Right lobe of liver (tissue), 6 donors: ENCODE data around the gene ANKDD1A. TPM values are rescaled to one million over a fixed set of nuclear protein-coding genes. Genes with fewer than 3 reads are reported as not detected.

Experiments
- ATAC-seq, 4 donors: fragments of 200-7000 bp; cut with Tn5 transposase; one replicate each; pipeline ENCODE4 v1.9.1; 2020; ENCODE audit warnings: mild to moderate bottlenecking in 4 of 4, moderate library complexity in 4 of 4
- DNase-seq, 3 donors: peaks; one replicate each; pipeline ENCODE4 v3.0.0-alpha.2; 2020
- H3K27ac ChIP-seq, 3 donors: fragments of 200-600 bp; one replicate each; pipeline ENCODE4 v1.8.0; 2022
- H3K27me3 ChIP-seq, 2 donors: fragments of 200-600 bp; one replicate each; pipeline ENCODE4 v1.8.0; 2022
- H3K36me3 ChIP-seq, 4 donors: fragments of 200-600 bp; sonication (generic) in 1 of 4; one replicate each; pipeline versions ENCODE4 v1.5.1 to v1.8.0; 2017 to 2022; ENCODE audit warnings: control low read depth in 1 of 4
- H3K4me1 ChIP-seq, 4 donors: fragments of 200-600 bp; sonication (generic) in 1 of 4; one replicate each; pipeline versions ENCODE4 v1.5.1 to v1.8.0; 2017 to 2022; ENCODE audit warnings: control low read depth in 1 of 4
- H3K4me3 ChIP-seq, 3 donors: fragments of 200-600 bp; one replicate each; pipeline ENCODE4 v1.8.0; 2022
- H3K9me3 ChIP-seq, 4 donors: fragments of 200-600 bp; sonication (generic) in 1 of 4; one replicate each; pipeline versions ENCODE4 v1.5.1 to v1.8.0; 2017 to 2022; ENCODE audit warnings: control low read depth in 1 of 4
- POLR2A ChIP-seq: fragments of 450-650 bp; IDR thresholded peaks from one replicate; pipeline ENCODE4 v1.6.1; 2017; ENCODE audit warnings: antibody characterized with exemption, mild to moderate bottlenecking
- whole genome bisulfite sequencing: methylation state at CpG from one replicate; pipeline ENCODE4 v1.1.6; 2018; ENCODE audit warnings: low coverage, low lambda C conversion rate; ENCODE audit not compliant: insufficient coverage; ENCODE audit errors: missing lambda C conversion rate; 5-methylcytosine and 5-hydroxymethylcytosine counted together
- intact Hi-C, 2 donors: fragments of 100-400 bp; cut with DNase I; formaldehyde crosslinking; loops; one replicate each; pipeline versions ENCODE4 v1.11.2 to v1.14.1; 2022
- total RNA-seq, 6 experiments: library from RNA; depleted of rRNA in 2 of 6; stranded (reverse); fragments of >200 nt in 2 of 6; fragmentation: NEBNext Ultra II Directional in 3 of 6; extraction: Animal tissue kit (Norgen Biotek cat#: 25700) in 3 of 6; gene quantifications; one replicate each; pipeline versions ENCODE4 v1.1.0 to v1.2.4, GENCODE V29; 2016 to 2023
- TF ChIP-seq, protein P1 (sequence below), 4 donors: fragments of 200-600 bp in 3 of 4; fragments of 450-650 bp in 1 of 4; IDR thresholded peaks; one replicate each; pipeline versions ENCODE4 v1.5.1 to v1.8.0; 2016 to 2022; ENCODE audit warnings: antibody characterized with exemption in 4 of 4, mild to moderate bottlenecking in 2 of 4
- donor health status: DM: no; HTN: yes; CAD: no.
- donor health status: DM: no; HTN: no; CAD: no.
- donor health status: DM: no; HTN: no; CAD: no.
- donor health status: DM: no; HTN: yes; CAD: no.
- donor health status: DM: no; HTN: yes; CAD: no.

ANKDD1A gene
- total RNA-seq, 6 experiments from 2014 or later, result 0.29 to 1.1 (median 0.47) TPM

DNA sequence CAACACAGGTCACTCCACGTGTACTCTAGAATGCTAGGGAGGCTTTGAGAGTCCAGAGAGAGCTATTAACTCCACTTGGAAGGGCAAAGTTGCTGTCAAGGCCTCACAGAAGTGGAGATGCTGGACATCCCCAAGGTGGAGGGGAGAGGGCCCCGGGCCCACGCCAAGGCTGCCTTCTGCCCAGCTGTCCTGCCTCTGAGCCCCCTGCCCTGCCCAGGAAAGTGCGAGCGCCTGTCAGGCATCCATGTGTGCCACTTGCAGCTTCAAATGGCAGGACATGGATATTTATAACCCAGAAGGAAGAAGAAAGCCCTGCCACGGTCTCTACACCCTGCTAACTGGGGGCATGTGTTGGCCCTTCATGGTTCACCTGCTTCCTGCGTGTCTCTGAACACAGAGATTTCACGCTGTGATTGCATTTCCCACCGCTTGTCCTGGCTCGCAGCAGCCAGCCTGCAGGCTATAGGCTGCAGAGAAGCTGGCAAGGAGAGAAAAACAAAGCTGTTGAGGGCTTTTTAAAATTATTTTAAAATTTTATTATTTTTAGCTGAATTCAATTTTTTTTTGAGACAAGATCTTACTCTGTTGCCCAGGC is 17.0 kb downstream of the ANKDD1A start:
- DNase-seq (peak in 1 of 3 donors; percentile 27), ATAC-seq (no peak)
- TF ChIP-seq, protein P1, sequence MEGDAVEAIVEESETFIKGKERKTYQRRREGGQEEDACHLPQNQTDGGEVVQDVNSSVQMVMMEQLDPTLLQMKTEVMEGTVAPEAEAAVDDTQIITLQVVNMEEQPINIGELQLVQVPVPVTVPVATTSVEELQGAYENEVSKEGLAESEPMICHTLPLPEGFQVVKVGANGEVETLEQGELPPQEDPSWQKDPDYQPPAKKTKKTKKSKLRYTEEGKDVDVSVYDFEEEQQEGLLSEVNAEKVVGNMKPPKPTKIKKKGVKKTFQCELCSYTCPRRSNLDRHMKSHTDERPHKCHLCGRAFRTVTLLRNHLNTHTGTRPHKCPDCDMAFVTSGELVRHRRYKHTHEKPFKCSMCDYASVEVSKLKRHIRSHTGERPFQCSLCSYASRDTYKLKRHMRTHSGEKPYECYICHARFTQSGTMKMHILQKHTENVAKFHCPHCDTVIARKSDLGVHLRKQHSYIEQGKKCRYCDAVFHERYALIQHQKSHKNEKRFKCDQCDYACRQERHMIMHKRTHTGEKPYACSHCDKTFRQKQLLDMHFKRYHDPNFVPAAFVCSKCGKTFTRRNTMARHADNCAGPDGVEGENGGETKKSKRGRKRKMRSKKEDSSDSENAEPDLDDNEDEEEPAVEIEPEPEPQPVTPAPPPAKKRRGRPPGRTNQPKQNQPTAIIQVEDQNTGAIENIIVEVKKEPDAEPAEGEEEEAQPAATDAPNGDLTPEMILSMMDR (IDR thresholded peaks at IDR 0.05), result no peak
- TF ChIP-seq POLR2A, result no peak
- H3K36me3 ChIP-seq, result no peaks in the 10 kb centered on the region
- no peak overlapping the region for H3K4me3 ChIP-seq
- H3K4me1 ChIP-seq, result no peaks in the 10 kb centered on the region
- H3K9me3 ChIP-seq, result no peaks in the 10 kb centered on the region
- H3K27me3 ChIP-seq, result no peaks in the 10 kb centered on the region
- H3K27ac ChIP-seq, result no peak overlapping the region
- intact Hi-C loops, result no loop called here
- WGBS, result 74% methylated on average over 5 of the region's 10 CpGs

DNA sequence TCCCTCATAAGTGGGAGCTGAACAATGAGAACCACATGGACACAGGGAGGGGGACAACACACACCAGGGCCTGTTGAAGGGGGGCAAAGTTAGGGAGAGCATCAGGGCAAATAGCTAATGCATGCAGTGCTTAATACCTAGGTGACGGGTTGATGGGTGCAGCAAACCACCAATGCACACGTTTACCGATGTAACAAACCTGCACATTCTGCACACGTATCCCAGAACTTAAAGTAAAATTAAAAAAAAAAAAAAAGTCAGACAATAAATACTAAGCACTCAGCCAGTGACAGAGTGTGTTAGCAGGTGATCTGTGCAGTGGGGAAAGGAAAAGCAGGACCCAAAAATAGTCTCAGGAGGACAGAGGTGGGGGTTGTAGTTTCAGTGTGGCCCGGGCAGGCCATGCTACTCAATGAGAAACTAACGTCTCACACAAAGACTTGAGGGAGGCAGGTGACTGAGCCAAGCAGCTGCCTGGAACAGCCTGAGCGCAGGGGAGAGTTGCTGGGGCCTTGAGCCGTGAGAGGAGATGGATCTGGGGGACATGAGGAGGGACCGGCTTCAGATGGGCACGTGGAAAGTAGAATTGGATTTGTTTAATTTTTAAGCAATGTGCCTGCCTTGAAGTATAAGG is 18.4 kb downstream of the ANKDD1A start:
- Histone ChIP-seq H3K36me3 (no peaks in the 10 kb centered on the region), H3K27ac (no peak overlapping the region), H3K4me3 (no peak overlapping the region), H3K4me1 (no peaks in the 10 kb centered on the region), H3K27me3 (no peaks in the 10 kb centered on the region), H3K9me3 (no peaks in the 10 kb centered on the region)
- TF ChIP-seq, protein P1 (IDR thresholded peaks at IDR 0.05), result no peak
- no peak for TF ChIP-seq POLR2A
- intact Hi-C loops, result no loop called here
- no peak for ATAC-seq
- DNase-seq, result peak in 1 of 3 donors; percentile 12
- 95% methylated on average over 9 of the region's 10 CpGs for WGBS

GRCh38 chr15:64930778-64931371 is 19.2 kb downstream of the ANKDD1A start:
- H3K27ac ChIP-seq, result no peak overlapping the region
- H3K36me3 ChIP-seq, result no peaks in the 10 kb centered on the region
- H3K4me3 ChIP-seq, result no peak overlapping the region
- intact Hi-C loops, result no loop called here
- no peaks in the 10 kb centered on the region for H3K4me1 ChIP-seq
- WGBS, result 47% methylated on average over 6 of the region's 11 CpGs
- no peak for TF ChIP-seq POLR2A
- TF ChIP-seq, protein P1 (IDR thresholded peaks at IDR 0.05), result no peak
- DNase-seq (no peak), ATAC-seq (no peak)
- H3K27me3 ChIP-seq, result no peaks in the 10 kb centered on the region
- no peaks in the 10 kb centered on the region for H3K9me3 ChIP-seq

DNA sequence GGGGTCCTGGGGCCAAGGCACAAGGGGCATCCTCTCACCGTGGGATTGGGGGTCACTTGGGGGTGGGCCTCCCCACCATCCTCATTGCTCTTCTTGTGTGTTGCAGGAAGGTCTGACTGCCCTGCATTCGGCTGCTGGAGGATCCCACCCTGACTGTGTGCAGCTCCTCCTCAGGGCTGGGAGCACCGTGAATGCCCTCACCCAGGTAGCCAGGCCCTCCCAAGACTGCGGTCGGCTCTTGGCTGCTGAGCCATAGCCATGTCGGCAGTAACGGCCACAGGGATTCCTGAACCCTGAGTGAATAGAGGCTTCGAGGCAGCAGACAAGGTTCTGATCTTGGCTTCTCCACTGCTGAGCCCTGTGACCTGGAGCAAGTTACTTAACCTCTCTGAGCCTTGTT is 19.7 kb downstream of the ANKDD1A start:
- Histone ChIP-seq H3K27ac (no peak overlapping the region), H3K27me3 (no peaks in the 10 kb centered on the region), H3K36me3 (no peaks in the 10 kb centered on the region), H3K9me3 (no peaks in the 10 kb centered on the region), H3K4me1 (no peaks in the 10 kb centered on the region), H3K4me3 (no peak overlapping the region)
- DNase-seq (no peak), ATAC-seq (no peak)
- 75% methylated on average over 2 of the region's 8 CpGs for WGBS
- TF ChIP-seq, protein P1 (IDR thresholded peaks at IDR 0.05), result no peak
- TF ChIP-seq POLR2A, result no peak
- intact Hi-C loops, result no loop called here
